ENCODE data around the gene QPCTL.
"Not testable (repeated sequence)": the region's sequence is repeated elsewhere in the genome, so short reads cannot be mapped to it uniquely, and the experiment has no call there.

The QPCTL gene

GRCh38 chr19:45717983-45718650 lies 25.7 kb downstream of the QPCTL start:
- DNase-seq, result no peak

GRCh38 chr19:45720065-45720464 lies 27.6 kb downstream of the QPCTL start:
- not testable (repeated sequence) for DNase-seq

GRCh38 chr19:45728683-45729082 lies 36.2 kb downstream of the QPCTL start:
- DNase-seq, result not testable (repeated sequence)

- no peak for DNase-seq
Measured at GRCh38 chr19:45729800-45730290, 37.4 kb downstream of the QPCTL start.

- peak; percentile 98 for DNase-seq
Measured at GRCh38 chr19:45730368-45731288, 38.2 kb downstream of the QPCTL start, which contains the start of gene FBXO46. Gene FBXO46 (minus strand): TSS chr19:45730896. CDS start chr19:45713495, 17,401 bp downstream.

GRCh38 chr19:45733160-45733810 lies 40.8 kb downstream of the QPCTL start, which contains the start of gene MEIOSIN:
Gene MEIOSIN (plus strand): TSS chr19:45733439. CDS start chr19:45735377, 1,938 bp downstream.
- no peak for DNase-seq

GRCh38 chr19:45739498-45740439 lies 47.3 kb downstream of the QPCTL start:
- DNase-seq, result no peak

GRCh38 chr19:45742969-45743368 lies 50.5 kb downstream of the QPCTL start:
- DNase-seq, result no peak

GRCh38 chr19:45745606-45746005 lies 53.1 kb downstream of the QPCTL start:
- no peak for DNase-seq

GRCh38 chr19:45746866-45747265 lies 54.4 kb downstream of the QPCTL start:
- DNase-seq, result no peak

GRCh38 chr19:45747513-45747912 lies 55.0 kb downstream of the QPCTL start:
- no peak for DNase-seq

- DNase-seq, result not testable (repeated sequence)
Measured at GRCh38 chr19:45751483-45751882, 59.0 kb downstream of the QPCTL start.

- no peak for DNase-seq
Measured at GRCh38 chr19:45752639-45753038, 60.2 kb downstream of the QPCTL start.

GRCh38 chr19:45753548-45753947 lies 61.1 kb downstream of the QPCTL start:
- DNase-seq, result no peak

All from NCI-H1694 treated with DMSO at 0.1 percent for 48 hours (cell line).